ENCODE results near the gene DCLRE1B.
"Not testable (repeated sequence)": the region's sequence is repeated elsewhere in the genome, so short reads cannot be mapped to it uniquely, and the experiment has no call there.

The DCLRE1B gene

DNA sequence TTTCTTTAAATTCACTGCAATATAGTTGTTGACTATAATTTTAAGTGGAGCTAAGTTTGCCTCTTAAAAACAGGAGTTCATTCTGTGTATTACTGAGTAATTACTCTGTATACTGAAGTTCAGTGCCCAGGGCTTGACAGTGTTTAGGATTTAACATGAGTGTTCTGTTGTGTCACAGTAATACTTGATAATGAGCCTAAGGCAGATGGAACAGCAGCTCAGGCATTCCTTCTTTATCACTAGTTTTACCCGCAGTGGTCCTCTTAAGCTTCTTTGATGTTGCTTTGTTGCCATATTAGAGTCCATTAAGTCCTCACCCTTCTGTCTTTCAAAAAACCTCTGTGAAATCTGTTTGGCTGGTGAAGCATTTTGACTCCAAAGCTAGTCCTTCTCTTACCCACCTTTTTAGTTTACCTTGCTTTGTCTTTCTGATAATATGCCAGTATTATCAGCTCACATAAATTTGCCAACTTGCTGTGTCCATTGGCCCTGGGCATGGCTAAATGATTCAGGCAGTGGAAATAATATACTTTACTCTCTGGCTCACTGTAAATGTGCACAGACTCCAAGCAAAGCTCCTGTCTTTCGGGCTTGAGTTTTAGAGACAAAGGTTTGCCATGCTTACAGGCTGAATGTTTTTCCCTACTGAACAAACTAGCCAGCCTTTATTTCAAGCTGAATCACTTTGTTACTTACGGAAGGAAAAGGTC, 41.7 kb downstream of the DCLRE1B start:
- FAIRE-seq: no peak
- no peak for DNase-seq (ENCODE audit: low spot score)

DNA sequence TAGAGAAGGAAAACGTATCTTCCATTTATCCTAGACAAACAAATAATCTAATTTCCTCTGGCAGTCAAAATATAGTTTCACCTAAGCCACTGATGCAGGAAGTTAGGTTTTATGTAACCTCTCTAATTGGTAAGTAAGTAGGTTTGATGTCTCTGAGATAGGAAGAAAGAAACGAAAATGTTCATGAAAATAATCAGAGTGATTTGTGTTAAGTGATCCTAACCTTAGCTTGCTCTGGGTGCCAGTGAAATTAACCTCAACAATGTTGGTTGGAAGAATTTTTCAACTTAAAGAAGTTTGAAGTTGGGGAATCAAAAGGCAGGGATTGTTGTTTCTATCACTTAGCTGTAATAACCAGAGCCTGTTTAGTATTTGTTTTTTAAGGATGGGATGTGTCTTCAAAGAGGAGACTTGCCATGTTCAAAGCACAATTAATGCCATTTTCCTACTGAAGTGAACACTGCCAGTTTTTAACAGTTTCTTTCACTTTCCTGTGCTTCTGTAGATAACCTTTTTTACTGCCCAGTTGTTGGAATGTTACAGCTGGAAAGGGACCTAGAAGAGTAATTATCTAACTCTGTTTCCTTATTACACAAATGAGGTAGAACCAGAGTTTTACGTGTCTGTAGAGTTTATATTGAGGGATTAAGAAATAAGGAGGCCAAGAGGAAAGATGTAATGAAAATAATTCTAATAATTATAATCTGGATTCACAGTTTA, 42.4 kb downstream of the DCLRE1B start:
- no peak for DNase-seq (ENCODE audit: low spot score)
- FAIRE-seq: no peak

DNA sequence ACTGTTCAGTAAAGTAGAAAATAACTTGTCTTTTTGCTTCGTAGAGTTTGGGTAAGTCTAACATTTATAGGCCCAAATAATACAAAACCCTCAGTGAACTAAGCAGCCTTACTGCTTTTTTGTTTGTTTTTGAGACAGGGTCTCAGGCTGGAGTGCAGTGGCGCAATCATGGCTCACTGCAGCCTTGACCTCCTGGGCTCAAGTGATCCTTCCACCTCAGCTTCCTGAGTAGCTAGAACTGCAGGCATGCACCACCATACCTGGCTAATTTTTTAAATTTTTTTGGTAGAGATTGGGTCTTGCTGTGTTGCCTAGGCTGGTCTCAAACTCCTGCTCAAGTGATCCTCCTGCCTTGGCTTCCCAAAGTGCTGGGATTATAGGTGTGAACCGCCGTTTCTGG, 43.0 kb downstream of the DCLRE1B start:
- FAIRE-seq; DNase-seq (ENCODE audit: low spot score): not testable (repeated sequence)

DNA sequence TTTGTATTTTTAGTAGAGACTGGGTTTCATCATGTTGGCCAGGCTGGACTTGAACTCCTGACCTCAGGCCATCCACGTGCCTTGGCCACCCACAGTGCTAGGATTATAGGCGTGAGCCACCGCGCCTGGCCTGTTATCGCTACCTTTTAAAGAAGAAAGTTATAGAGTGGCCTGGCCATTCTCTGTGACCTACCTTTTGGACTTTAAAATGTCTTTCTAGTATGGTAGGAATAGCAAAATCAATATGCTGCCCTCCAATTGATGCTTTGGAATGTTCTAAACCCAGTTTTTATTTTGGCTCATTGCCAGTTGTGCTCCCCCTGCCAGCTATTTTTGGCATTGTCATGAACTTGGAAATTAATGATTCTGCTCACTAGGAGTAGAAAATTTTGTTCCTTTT, 43.9 kb downstream of the DCLRE1B start:
- DNase-seq (ENCODE audit: low spot score) (no peak), FAIRE-seq (no peak)

DNA sequence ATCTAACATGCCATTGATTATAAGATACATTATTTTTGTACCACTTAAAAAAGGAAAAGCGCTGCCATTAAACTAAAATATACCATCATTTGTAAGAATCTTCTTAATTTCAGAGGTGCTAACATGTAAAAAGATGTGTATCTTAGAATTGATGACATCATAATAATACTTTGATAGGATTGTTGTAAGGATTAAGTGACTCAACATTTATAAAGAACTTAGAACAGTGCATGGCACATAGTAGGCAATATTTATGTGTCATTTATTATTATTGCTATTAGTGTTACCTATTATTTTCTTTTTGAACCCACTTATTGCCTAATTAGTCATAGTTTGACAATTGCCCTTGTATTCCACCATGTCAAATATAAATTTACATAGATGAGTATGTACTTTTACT, 45.8 kb downstream of the DCLRE1B start:
- no peak for DNase-seq (ENCODE audit: low spot score)
- FAIRE-seq: no peak

DNA sequence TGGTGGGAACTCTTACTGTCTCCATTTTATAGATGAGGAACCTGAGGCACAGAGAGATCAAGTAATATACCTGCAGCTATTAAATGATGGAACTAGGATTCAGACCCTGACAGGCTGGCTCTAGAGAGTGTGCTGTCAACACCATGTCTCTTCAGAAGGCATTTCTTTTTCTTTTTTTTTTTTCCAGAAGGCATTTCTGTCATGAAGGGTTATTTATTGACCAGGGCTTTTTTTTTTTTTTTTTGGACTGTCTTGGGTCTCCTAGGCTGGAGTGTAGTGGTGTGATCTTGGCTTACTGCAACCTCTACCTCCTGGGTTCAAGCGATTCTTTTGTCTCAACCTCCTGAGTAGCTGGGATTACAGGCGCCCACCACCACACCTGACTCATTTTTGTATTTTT, 46.6 kb downstream of the DCLRE1B start:
- DNase-seq (ENCODE audit: low spot score): no peak
- FAIRE-seq: no peak

DNA sequence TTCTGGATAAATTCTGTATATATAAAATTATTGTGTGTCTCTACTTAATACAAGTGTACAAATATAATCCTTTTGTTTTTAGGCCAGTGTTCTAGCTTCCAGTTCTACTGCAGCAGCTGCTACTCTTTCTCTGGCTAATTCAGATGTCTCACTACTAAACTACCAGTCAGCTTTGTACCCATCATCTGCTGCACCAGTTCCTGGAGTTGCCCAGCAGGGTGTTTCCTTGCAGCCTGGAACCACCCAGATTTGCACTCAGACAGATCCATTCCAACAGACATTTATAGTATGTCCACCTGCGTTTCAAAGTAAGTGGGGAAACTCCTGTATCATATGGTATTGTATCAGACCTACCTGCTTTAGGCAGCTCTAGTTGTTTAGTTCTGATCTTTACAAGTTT, 52.9 kb downstream of the DCLRE1B start:
- FAIRE-seq: no peak

DNA sequence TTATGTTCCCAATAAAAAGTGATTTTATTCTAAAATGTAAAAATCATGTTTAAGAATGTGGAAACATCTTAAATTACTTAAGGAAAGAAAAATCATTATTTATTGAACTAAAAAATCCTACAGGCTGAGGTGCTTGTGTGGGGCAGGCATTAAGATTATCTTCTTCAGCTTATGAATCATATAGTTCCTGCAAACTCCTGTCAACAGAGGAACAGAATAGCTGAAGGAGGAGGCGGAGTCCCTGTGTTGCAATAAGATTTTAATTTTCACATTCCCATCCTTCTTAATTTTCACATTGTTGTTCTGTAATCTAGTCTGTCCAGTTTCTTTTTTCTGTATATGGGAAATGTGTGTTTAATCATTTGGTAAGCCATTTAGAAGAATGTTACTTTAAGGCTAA, 53.6 kb downstream of the DCLRE1B start:
- DNase-seq (ENCODE audit: low spot score): no peak

More for the DNA sequence above, 52.9 kb downstream of the DCLRE1B start:
- no peak for DNase-seq (ENCODE audit: low spot score)

DNA sequence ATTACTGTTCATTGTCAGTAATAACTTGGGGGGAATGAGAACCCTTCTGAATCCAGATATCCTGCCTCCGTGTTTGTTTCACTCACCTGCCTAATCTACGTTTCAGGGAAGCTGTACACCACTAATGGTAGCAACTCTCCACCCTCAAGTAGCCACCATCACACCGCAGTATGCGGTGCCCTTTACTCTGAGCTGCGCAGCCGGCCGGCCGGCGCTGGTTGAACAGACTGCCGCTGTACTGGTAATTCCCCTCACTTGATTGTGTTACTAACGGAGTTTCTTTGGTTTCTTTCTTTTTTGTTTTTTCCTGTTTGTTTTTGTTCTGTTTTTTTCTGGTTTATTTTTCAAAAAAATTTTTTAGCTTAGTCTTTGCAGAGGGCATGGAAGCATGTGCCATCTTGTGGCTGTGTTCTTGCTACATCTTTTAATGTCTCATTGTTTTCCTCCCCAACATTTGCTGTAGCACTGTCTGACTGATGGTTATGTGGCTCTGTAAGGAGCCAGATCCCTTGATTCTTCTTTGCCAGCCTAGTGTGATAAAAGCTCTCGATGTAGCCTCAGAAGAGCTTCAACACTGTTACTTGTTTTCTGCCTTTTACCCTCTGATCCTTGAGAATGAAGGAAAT, 58.3 kb downstream of the DCLRE1B start:
- DNase-seq (ENCODE audit: low spot score) (no peak), FAIRE-seq (no peak)

More for the DNA sequence above, 53.6 kb downstream of the DCLRE1B start:
- FAIRE-seq: no peak
